Parathyroid adenoma (tissue), 2 donors: ENCODE data around the gene TMC7.

Experiments
- H2AFZ ChIP-seq: fragments of 300-600 bp; sonication (generic); one replicate; pipeline ENCODE4 v1.7.0; 2017; ENCODE audit warnings: antibody characterized with exemption, mild to moderate bottlenecking
- H3K27ac ChIP-seq: fragments of 300-600 bp; sonication (generic); one replicate; pipeline ENCODE4 v1.7.0; 2017
- H3K27me3 ChIP-seq: fragments of 300-600 bp; sonication (generic); one replicate; pipeline ENCODE4 v1.7.0; 2017; ENCODE audit warnings: low read length; ENCODE audit not compliant: control insufficient read depth, insufficient read depth
- H3K36me3 ChIP-seq: fragments of 300-600 bp; sonication (generic); one replicate; pipeline ENCODE4 v1.7.0; 2017; ENCODE audit warnings: low read length; ENCODE audit not compliant: control insufficient read depth, insufficient read depth
- H3K4me1 ChIP-seq: fragments of 300-600 bp; sonication (generic); one replicate; pipeline ENCODE4 v1.7.0; 2017; ENCODE audit warnings: control low read depth
- H3K4me2 ChIP-seq: fragments of 300-600 bp; sonication (generic); one replicate; pipeline ENCODE4 v1.7.0; 2017; ENCODE audit warnings: low read length
- H3K4me3 ChIP-seq: fragments of 300-600 bp; sonication (generic); one replicate; pipeline ENCODE4 v1.7.0; 2017; ENCODE audit warnings: low read depth, low read length
- H3K79me2 ChIP-seq: fragments of 300-600 bp; sonication (generic); one replicate; pipeline ENCODE4 v1.7.0; 2017; ENCODE audit warnings: control low read depth
- H3K9ac ChIP-seq: fragments of 300-600 bp; sonication (generic); one replicate; pipeline ENCODE4 v1.7.0; 2017; ENCODE audit warnings: mild to moderate bottlenecking
- H3K9me3 ChIP-seq: fragments of 300-600 bp; sonication (generic); one replicate; pipeline ENCODE4 v1.7.0; 2017; ENCODE audit warnings: low read length; ENCODE audit not compliant: control insufficient read depth
- CTCF ChIP-seq: fragments of 300-600 bp; sonication (generic); IDR thresholded peaks from one replicate; pipeline ENCODE4 v1.7.0; 2017; ENCODE audit warnings: antibody characterized with exemption, mild to moderate bottlenecking
- donor health status: primary hyperparathyroidism.

Gene TMC7

DNA sequence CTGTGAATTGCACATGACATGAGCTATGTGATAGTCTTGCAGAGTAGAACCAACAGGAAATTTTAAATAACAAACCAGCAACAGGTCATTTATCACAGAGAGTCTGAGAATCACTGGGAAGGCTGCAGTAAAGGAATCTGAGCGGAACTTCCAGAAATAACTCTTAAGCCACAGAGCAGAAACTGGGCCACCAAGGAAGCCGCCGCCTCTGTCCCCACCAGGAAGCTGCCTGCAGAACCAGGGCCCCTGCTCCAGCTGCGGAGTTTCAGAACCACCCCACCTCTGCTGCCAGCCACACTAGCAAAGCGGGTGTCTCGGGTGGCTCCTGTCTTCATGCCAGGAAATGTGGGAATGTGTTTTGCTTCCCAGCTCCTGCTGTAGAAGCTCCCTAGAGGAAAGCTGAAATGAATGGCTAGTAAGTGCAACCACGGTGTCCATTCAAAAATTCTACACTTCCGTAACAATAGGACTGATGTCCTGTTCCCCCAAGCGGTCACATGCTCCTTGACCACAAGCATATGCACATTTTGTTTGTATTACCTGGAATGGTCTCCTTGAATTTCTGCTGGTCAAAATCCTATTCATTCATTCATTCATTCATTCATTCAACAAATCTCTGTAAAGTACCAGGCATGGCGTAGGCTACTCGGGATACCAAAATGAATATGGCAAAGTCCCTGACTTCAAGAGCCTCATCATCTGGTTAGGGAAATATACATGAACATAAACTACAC is 122.3 kb downstream of the TMC7 start:
- no peak overlapping the region for H2AFZ ChIP-seq
- no peak overlapping the region for H3K27ac ChIP-seq

DNA sequence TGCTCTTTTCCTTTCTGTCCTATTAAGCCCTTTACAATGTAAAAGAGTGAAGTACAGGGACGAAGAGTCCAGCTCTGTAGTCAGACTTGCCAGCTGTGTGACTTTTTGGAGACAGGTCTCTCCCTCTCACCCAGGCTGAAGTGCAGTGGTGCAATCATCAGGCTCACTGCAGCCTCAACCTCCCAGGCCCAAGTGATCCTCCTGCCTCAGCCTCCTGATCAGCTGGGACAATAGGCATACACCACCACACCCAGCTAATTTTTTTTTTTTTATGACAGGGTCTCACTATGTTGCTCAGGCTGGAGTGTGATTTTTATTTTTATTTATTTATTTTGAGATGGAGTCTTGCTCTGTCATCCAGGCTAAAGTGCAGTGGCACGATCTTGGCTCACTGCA is 122.9 kb downstream of the TMC7 start:
- H3K27me3 ChIP-seq, result no peaks in the 10 kb centered on the region
- H2AFZ ChIP-seq, result no peak overlapping the region
- H3K36me3 ChIP-seq, result no peaks in the 10 kb centered on the region
- H3K9ac ChIP-seq, result no peak overlapping the region
- no peak overlapping the region for H3K4me2 ChIP-seq
- H3K27ac ChIP-seq, result no peak overlapping the region
- H3K4me3 ChIP-seq, result no peak overlapping the region
- H3K9me3 ChIP-seq, result no peaks in the 10 kb centered on the region
- H3K4me1 ChIP-seq, result no peaks in the 10 kb centered on the region
- no peaks in the 10 kb centered on the region for H3K79me2 ChIP-seq
- TF ChIP-seq CTCF, result no peak

More for the DNA sequence above, 122.3 kb downstream of the TMC7 start:
- no peaks in the 10 kb centered on the region for H3K4me1 ChIP-seq
- no peak overlapping the region for H3K4me2 ChIP-seq
- no peaks in the 10 kb centered on the region for H3K79me2 ChIP-seq
- H3K9me3 ChIP-seq, result no peaks in the 10 kb centered on the region
- no peak for TF ChIP-seq CTCF
- H3K9ac ChIP-seq, result no peak overlapping the region
- no peak overlapping the region for H3K4me3 ChIP-seq
- H3K36me3 ChIP-seq, result no peaks in the 10 kb centered on the region
- H3K27me3 ChIP-seq, result no peaks in the 10 kb centered on the region

GRCh38 chr16:19108409-19109287 is 124.9 kb downstream of the TMC7 start:
- Histone ChIP-seq H3K9ac (no peak overlapping the region), H3K79me2 (no peaks in the 10 kb centered on the region), H3K4me1 (no peaks in the 10 kb centered on the region), H2AFZ (no peak overlapping the region), H3K27me3 (no peaks in the 10 kb centered on the region), H3K4me2 (no peak overlapping the region), H3K27ac (no peak overlapping the region), H3K4me3 (no peak overlapping the region), H3K36me3 (no peaks in the 10 kb centered on the region), H3K9me3 (no peaks in the 10 kb centered on the region)
- no peak for TF ChIP-seq CTCF

- H3K4me2 ChIP-seq, result no peak overlapping the region
- H3K9ac ChIP-seq, result no peak overlapping the region
- no peaks in the 10 kb centered on the region for H3K79me2 ChIP-seq
- H3K4me1 ChIP-seq, result no peaks in the 10 kb centered on the region
- H3K27me3 ChIP-seq, result no peaks in the 10 kb centered on the region
- H2AFZ ChIP-seq, result no peak overlapping the region
- no peak overlapping the region for H3K4me3 ChIP-seq
- no peak for TF ChIP-seq CTCF
- no peaks in the 10 kb centered on the region for H3K9me3 ChIP-seq
- H3K36me3 ChIP-seq, result no peaks in the 10 kb centered on the region
- no peak overlapping the region for H3K27ac ChIP-seq
These were observed 125.5 kb downstream of the TMC7 start for GRCh38 chr16:19109288-19109664.
